ENCODE data around the gene SLC39A3.

SLC39A3 gene, protein sequence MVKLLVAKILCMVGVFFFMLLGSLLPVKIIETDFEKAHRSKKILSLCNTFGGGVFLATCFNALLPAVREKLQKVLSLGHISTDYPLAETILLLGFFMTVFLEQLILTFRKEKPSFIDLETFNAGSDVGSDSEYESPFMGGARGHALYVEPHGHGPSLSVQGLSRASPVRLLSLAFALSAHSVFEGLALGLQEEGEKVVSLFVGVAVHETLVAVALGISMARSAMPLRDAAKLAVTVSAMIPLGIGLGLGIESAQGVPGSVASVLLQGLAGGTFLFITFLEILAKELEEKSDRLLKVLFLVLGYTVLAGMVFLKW

DNA sequence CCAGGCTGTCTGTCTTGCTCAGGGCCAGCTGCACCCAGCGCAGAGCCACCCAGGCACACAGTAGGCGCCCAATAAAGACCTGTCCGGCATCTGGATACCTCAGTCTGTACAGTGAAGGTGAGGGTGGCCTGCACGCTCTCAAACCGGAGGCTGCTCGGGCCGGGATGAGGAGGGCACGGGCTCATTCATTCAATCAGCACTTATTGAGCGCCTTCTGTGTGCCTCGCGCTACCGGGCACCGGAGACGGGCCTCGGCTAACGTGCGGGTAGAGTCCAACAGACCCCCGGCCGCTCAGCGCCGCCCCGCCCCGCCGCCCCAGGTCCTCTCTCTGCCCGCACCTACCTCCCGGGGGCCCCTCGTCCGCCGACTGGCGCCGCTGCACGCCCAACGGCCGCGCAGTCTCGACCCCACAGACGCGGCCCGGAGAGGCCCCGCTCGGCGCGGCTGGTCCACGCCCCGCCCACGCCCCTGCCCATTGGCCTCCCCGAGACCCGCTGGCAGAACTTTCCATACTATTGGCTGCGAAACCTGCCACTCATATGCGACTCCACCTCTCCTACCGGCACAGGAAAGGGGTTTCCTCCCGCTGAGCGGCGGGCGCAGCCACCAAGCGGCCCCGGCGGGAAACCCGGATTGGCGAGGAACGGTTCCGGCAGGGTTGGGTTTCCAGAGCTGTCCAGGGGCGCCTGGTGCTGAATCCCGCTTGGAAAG, at the start of gene SLC39A3:
Gene SLC39A3 (minus strand): TSS at position 416 of the 712 bp plus-strand sequence. CDS start 2,760 bp downstream, outside the sequence.
- H3K27ac ChIP-seq (ENCODE audit: low read depth, low read length): no peak within 1 kb of the TSS
- peak within 1 kb of the TSS; percentile 68 for H2AFZ ChIP-seq (ENCODE audit: low read length, unreplicated experiment)
- no peaks in the 10 kb centered on the region for H3K4me1 ChIP-seq (ENCODE audit: control insufficient read depth, insufficient read depth, low read length, unreplicated experiment)
- H3K27me3 ChIP-seq (ENCODE audit: insufficient read depth, low read length): no peaks in the 10 kb centered on the region; the same call in 1 of the 2 replicates
- H3K4me3 ChIP-seq (ENCODE audit: low read depth, low read length): peak within 1 kb of the TSS; percentile 95
- H3K36me3 ChIP-seq (ENCODE audit: insufficient read depth, low read length): peaks cover 7% of the 10 kb centered on the region; the same call in 1 of the 2 replicates
- no peaks in the 10 kb centered on the region for H3K79me2 ChIP-seq (ENCODE audit: control insufficient read depth, insufficient read depth, low read length, unreplicated experiment)

DNA sequence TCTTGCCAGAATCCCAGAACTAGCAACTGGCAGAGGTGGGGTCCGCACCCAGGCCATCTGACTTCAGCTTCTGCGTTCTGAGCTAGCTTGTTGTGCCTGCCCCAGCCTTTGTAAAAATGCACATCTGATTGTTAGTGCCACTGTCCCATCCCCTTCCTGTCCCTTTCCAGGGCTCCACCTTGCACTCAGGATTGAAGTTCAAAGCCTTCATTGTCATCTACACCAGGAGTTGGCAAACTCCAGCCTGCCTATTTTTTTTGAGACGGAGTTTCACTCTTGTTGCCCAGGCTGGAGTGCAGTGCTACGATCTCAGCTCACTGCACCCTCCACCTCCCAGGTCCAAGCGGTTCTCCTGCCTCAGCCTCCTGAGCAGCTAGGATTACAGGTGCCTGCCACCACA, 48.4 kb upstream of the SLC39A3 start:
- Histone ChIP-seq H3K27me3 (ENCODE audit: insufficient read depth, low read length) (no peaks in the 10 kb centered on the region), H2AFZ (ENCODE audit: low read length, unreplicated experiment) (no peak overlapping the region), H3K4me3 (ENCODE audit: low read depth, low read length) (no peak overlapping the region), H3K27ac (ENCODE audit: low read depth, low read length) (no peak overlapping the region), H3K4me1 (ENCODE audit: control insufficient read depth, insufficient read depth, low read length, unreplicated experiment) (peaks cover 3% of the 10 kb centered on the region), H3K79me2 (ENCODE audit: control insufficient read depth, insufficient read depth, low read length, unreplicated experiment) (peaks cover 40% of the 10 kb centered on the region), H3K36me3 (ENCODE audit: insufficient read depth, low read length) (no peaks in the 10 kb centered on the region)

DNA sequence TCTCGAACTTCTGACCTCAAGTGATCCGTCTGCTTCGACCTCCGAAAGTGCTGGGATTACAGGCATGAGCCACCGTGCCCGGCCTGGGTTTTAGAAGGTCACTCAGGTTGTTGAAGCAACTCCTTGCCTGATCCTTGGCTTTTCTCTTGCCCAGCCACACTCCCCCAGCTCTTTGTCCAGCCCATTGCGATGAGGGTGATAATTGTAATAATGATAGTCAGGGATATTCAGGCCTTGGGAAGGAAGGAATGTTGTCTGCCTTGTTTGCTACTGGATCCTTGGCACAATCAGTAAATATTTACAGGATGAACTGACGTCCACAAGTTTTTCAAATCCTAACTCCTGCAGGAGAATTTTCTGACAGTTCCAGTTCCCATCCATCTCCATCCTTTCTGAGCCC, 47.3 kb upstream of the SLC39A3 start:
- Histone ChIP-seq H3K4me3 (ENCODE audit: low read depth, low read length) (no peak overlapping the region), H2AFZ (ENCODE audit: low read length, unreplicated experiment) (no peak overlapping the region), H3K27ac (ENCODE audit: low read depth, low read length) (no peak overlapping the region), H3K27me3 (ENCODE audit: insufficient read depth, low read length) (no peaks in the 10 kb centered on the region), H3K36me3 (ENCODE audit: insufficient read depth, low read length) (no peaks in the 10 kb centered on the region), H3K4me1 (ENCODE audit: control insufficient read depth, insufficient read depth, low read length, unreplicated experiment) (peaks cover 3% of the 10 kb centered on the region), H3K79me2 (ENCODE audit: control insufficient read depth, insufficient read depth, low read length, unreplicated experiment) (peaks cover 50% of the 10 kb centered on the region)

DNA sequence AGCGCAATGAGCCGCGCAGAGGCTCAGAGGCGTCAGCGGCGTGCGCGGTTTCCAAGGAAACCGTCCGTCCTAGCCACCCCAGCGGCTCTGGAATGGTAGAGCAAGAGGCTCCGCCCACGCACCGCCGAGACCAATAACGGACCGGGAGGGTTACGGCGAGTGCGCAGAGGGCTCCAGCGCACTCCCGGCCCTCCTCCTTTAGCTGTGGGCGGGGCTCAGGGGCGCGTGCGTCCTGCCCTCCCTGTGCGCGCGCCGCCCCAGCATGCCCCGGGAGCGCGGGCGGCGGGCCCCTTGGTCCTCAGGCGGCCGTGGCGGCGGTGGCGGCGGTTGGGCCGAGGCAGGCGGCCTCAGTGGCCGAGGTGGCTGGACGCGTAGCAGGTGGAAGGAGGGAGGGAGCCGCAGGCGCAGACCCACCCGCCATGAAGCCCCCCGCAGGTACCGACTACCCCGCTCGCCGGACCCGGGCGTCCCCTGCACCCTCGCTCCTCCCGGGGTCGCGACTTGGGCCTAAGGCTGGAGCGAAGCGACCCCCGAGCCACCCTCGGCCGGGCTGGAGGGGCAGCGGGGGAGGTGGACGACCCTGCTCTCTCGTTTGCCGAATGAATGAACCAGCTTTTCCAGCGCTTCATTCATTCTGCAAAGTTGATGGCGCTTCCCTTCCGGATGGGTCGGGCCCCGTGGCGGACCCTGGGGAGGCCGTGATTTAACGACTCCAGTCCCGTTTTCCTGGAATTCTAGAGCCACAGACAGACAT, 45.6 kb upstream of the SLC39A3 start, which contains the start of gene THOP1:
Gene THOP1 (plus strand): TSS at position 260 of the 754 bp plus-strand sequence. CDS start 160 bp downstream, at position 420.
- H3K36me3 ChIP-seq (ENCODE audit: insufficient read depth, low read length): no peaks in the 10 kb centered on the region
- H3K4me1 ChIP-seq (ENCODE audit: control insufficient read depth, insufficient read depth, low read length, unreplicated experiment): peaks cover 13% of the 10 kb centered on the region
- H3K79me2 ChIP-seq (ENCODE audit: control insufficient read depth, insufficient read depth, low read length, unreplicated experiment): peaks cover 64% of the 10 kb centered on the region
- H3K27ac ChIP-seq (ENCODE audit: low read depth, low read length): peak within 1 kb of the TSS; percentile 50
- H3K27me3 ChIP-seq (ENCODE audit: insufficient read depth, low read length): no peaks in the 10 kb centered on the region
- H3K4me3 ChIP-seq (ENCODE audit: low read depth, low read length): peak within 1 kb of the TSS; percentile 96
- peak within 1 kb of the TSS; percentile 96 for H2AFZ ChIP-seq (ENCODE audit: low read length, unreplicated experiment)

DNA sequence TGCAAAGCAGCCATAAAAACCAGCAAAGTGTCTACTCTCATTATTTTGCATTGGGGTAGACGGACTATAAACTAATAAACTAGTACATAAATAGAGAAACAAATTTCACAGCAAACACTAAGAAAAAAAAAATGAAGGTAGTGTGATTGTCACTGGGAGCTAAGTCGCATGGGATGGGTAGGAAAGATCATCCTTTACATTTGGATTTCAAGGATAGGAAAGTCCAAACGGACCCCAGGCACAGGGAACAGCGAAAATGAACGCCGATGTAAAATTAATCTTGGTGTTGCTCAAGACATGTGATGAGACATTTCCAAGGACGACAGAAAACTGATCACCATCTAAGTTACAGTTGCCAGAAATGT, 43.9 kb upstream of the SLC39A3 start:
- Histone ChIP-seq H2AFZ (ENCODE audit: low read length, unreplicated experiment) (peak overlapping the region; percentile 84), H3K36me3 (ENCODE audit: insufficient read depth, low read length) (no peaks in the 10 kb centered on the region), H3K27ac (ENCODE audit: low read depth, low read length) (peak overlapping the region; percentile 59), H3K4me3 (ENCODE audit: low read depth, low read length) (peak overlapping the region; percentile 98), H3K79me2 (ENCODE audit: control insufficient read depth, insufficient read depth, low read length, unreplicated experiment) (peaks cover 71% of the 10 kb centered on the region), H3K4me1 (ENCODE audit: control insufficient read depth, insufficient read depth, low read length, unreplicated experiment) (peaks cover 13% of the 10 kb centered on the region), H3K27me3 (ENCODE audit: insufficient read depth, low read length) (no peaks in the 10 kb centered on the region)

DNA sequence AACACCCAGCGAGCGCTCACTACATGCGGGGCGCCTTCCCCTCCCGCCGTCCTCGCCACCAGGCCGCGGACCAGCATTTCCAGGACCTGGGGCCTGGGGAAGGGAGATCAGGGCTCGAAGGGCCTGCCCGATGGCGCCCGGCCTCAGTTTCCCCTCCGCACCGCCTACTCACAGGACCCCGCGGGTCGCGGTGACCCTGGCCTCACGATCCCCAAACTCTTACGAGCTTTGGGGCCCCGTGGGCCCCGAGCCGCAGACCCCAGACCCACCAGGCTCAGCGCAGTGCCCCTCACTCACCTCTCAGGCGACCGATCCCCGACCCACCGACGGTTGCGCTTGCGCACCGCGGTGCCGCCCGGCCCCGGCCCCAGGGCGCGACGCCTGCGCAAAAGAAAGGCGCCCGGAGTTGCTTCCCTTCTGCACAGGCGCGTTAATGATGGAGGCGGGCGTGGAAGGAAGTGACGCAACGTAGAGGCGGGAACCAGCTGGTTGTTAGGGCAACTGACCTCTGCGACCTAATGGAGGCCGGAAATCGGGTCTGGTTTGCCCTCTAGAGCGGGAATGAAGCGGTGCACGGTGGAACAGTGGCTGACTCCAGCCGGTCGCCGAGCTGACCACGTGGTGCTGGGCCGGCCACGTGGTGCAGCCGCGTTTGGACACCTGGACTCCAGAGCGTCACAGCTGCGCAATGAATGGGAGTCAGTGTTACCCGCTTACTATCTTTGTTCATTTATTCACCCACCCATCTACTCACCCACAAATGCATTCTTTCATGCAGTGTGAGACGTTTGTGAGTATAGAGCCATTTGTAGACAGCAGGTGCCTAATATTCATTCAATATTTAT, 43.3 kb upstream of the SLC39A3 start, which contains the start of gene SGTA:
Gene SGTA (minus strand): TSS at position 338 of the 845 bp plus-strand sequence. CDS start 14,205 bp downstream, outside the sequence.
- Histone ChIP-seq H2AFZ (ENCODE audit: low read length, unreplicated experiment) (peak within 1 kb of the TSS; percentile 87), H3K36me3 (ENCODE audit: insufficient read depth, low read length) (no peaks in the 10 kb centered on the region), H3K79me2 (ENCODE audit: control insufficient read depth, insufficient read depth, low read length, unreplicated experiment) (peaks cover 75% of the 10 kb centered on the region), H3K4me3 (ENCODE audit: low read depth, low read length) (peak within 1 kb of the TSS; percentile 98), H3K4me1 (ENCODE audit: control insufficient read depth, insufficient read depth, low read length, unreplicated experiment) (peaks cover 13% of the 10 kb centered on the region), H3K27ac (ENCODE audit: low read depth, low read length) (peak within 1 kb of the TSS; percentile 59), H3K27me3 (ENCODE audit: insufficient read depth, low read length) (no peaks in the 10 kb centered on the region)

DNA sequence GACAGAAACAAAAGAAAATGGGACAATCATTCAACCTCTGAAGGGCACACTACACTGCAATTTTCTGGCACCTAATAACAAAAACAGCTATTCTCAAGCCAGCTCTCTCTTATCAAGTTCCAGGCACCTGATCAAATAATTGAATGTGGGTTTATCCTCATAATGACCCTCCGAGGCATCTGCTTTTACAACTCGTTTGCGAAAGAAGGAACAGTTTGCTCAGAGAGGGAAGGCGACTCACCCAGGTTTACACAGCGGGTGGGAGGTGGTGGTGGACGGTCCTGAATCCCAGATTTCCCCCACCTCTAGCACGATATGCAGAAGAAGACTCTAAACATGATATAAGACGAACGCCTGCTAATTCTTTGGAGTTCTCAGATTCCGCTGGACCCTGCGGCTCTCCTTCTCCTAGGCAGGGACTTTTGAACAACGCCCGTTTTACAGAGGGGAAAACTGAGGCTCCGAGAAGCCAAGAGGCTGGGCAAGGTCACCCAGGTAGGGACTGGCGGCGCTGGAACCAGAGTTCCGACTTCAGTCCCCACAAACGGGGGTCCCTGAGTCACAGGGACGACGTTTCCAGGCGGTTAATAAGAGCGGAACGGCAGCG, 42.6 kb upstream of the SLC39A3 start:
- Histone ChIP-seq H3K36me3 (ENCODE audit: insufficient read depth, low read length) (no peaks in the 10 kb centered on the region), H3K27ac (ENCODE audit: low read depth, low read length) (peak overlapping the region; percentile 44; the same call in 1 of the 2 replicates), H3K79me2 (ENCODE audit: control insufficient read depth, insufficient read depth, low read length, unreplicated experiment) (peaks cover 74% of the 10 kb centered on the region), H3K4me3 (ENCODE audit: low read depth, low read length) (peak overlapping the region; percentile 98), H3K27me3 (ENCODE audit: insufficient read depth, low read length) (no peaks in the 10 kb centered on the region), H3K4me1 (ENCODE audit: control insufficient read depth, insufficient read depth, low read length, unreplicated experiment) (peaks cover 13% of the 10 kb centered on the region), H2AFZ (ENCODE audit: low read length, unreplicated experiment) (peak overlapping the region; percentile 87)

DNA sequence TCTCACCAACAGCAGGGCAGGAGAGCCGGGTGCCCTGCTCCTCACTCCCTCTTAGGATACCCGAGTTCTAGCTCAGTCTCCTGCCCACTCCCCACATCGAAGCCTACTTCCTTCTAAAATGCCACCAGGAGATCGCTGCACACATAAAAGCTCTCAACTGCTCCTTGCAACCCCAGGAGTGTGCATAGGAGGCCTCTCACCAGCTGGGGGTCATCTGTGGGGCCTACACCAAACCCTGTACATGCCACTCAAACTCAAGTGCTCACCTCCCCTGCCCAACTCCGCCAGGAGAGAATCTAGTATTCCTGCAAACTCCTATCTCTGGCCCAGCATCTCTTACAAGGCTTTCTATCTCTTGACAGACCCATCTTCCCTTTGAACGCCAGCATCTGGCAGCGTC, 40.5 kb upstream of the SLC39A3 start:
- H3K4me3 ChIP-seq (ENCODE audit: low read depth, low read length): no peak overlapping the region
- H3K27ac ChIP-seq (ENCODE audit: low read depth, low read length): no peak overlapping the region
- H2AFZ ChIP-seq (ENCODE audit: low read length, unreplicated experiment): no peak overlapping the region
- H3K79me2 ChIP-seq (ENCODE audit: control insufficient read depth, insufficient read depth, low read length, unreplicated experiment): peaks cover 74% of the 10 kb centered on the region
- H3K36me3 ChIP-seq (ENCODE audit: insufficient read depth, low read length): no peaks in the 10 kb centered on the region
- peaks cover 18% of the 10 kb centered on the region for H3K4me1 ChIP-seq (ENCODE audit: control insufficient read depth, insufficient read depth, low read length, unreplicated experiment)
- H3K27me3 ChIP-seq (ENCODE audit: insufficient read depth, low read length): no peaks in the 10 kb centered on the region

DNA sequence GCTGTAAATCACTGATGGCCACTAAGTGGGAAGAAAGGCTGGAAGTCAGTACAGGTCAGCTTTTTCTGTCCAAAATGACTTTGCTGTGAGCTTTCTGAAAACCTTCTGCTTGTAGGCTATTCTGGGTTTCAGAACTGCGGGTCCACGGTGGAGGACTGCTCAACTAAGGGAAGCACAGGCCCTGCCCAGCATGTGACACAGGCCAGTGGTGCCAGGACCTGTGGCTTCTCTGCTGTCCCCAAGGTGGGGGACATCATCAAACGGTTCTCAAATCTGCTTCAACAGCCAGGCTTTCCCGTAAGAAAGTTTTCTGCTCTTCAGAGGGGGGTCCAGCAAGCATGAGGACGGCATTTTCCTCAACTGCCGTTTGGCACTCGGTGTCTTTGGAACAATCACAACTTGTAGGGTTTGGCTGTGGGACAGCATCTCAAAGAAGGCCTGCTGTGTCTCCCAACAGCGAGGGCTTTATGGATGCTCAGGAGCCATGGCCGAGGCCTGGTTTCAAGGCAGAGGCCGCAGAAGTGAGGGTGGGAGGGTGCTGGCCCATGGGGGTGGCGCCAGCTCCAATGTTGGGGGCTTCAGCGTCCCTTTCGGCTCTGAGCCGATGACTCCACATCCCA, 39.4 kb upstream of the SLC39A3 start:
- Histone ChIP-seq H2AFZ (ENCODE audit: low read length, unreplicated experiment) (no peak overlapping the region), H3K4me1 (ENCODE audit: control insufficient read depth, insufficient read depth, low read length, unreplicated experiment) (peaks cover 20% of the 10 kb centered on the region), H3K79me2 (ENCODE audit: control insufficient read depth, insufficient read depth, low read length, unreplicated experiment) (peaks cover 84% of the 10 kb centered on the region), H3K36me3 (ENCODE audit: insufficient read depth, low read length) (no peaks in the 10 kb centered on the region), H3K4me3 (ENCODE audit: low read depth, low read length) (no peak overlapping the region), H3K27ac (ENCODE audit: low read depth, low read length) (no peak overlapping the region), H3K27me3 (ENCODE audit: insufficient read depth, low read length) (no peaks in the 10 kb centered on the region)
